GM18520 (cell line): ENCODE measurements around the gene OR2AJ1.

ENCODE experiments used
- ATAC-seq: cut with Tn5 transposase; IDR thresholded peaks from one replicate; pipeline ENCODE4 v1.9.1; 2021; ENCODE audit not compliant: unreplicated experiment

The OR2AJ1 gene

GRCh38 chr1:247953408-247953807, 28.7 kb downstream of the OR2AJ1 start:
- no peak for ATAC-seq

- no peak for ATAC-seq
Observed at GRCh38 chr1:247961791-247962190, 37.1 kb downstream of the OR2AJ1 start.

- no peak for ATAC-seq
Observed at GRCh38 chr1:247962911-247963588, 38.4 kb downstream of the OR2AJ1 start.

- ATAC-seq, result no peak
Observed at GRCh38 chr1:247964933-247965332, 40.2 kb downstream of the OR2AJ1 start, which contains the start of gene OR2AK2. Gene OR2AK2, plus strand, starts transcription at chr1:247965233. Its CDS starts 144 bp downstream, at chr1:247965377.

- ATAC-seq, result no peak
Observed at GRCh38 chr1:247966532-247967204, 42.0 kb downstream of the OR2AJ1 start.
